Upper lobe of left lung (tissue), 6 donors: ENCODE measurements around the gene FAM72A. TPM values are rescaled to one million over a fixed set of nuclear protein-coding genes. Genes with fewer than 3 reads are reported as not detected.
A peak's percentile ranks its signal among the peaks of the same experiment; 100 is the strongest.
"Not testable (repeated sequence)": the region's sequence is repeated elsewhere in the genome, so short reads cannot be mapped to it uniquely, and the experiment has no call there.

Source experiments
- ATAC-seq, 2 donors: fragments of 200-7000 bp; cut with Tn5 transposase; one replicate each; pipeline ENCODE4 v1.9.1; 2022; ENCODE audit warnings: mild to moderate bottlenecking in 2 of 2, moderate library complexity in 2 of 2; ENCODE audit not compliant: low FRiP score in 2 of 2
- DNase-seq, 2 donors: peaks; one replicate each; pipeline ENCODE4 v3.0.0-alpha.2; 2019 to 2020
- H3K27ac ChIP-seq, 4 donors: fragments of 200-600 bp; sonication (generic); one replicate each; pipeline ENCODE4 v1.5.1; 2016 to 2019
- H3K27me3 ChIP-seq, 4 donors: fragments of 200-600 bp; sonication (generic); one replicate each; pipeline ENCODE4 v1.5.1; 2017 to 2019
- H3K36me3 ChIP-seq, 4 donors: fragments of 200-600 bp; sonication (generic); one replicate each; pipeline ENCODE4 v1.5.1; 2016 to 2019
- H3K4me1 ChIP-seq, 4 donors: fragments of 200-600 bp; sonication (generic); one replicate each; pipeline ENCODE4 v1.5.1; 2018 to 2019
- H3K4me3 ChIP-seq, 4 donors: fragments of 200-600 bp; sonication (generic); one replicate each; pipeline ENCODE4 v1.5.1; 2017 to 2019; ENCODE audit warnings: mild to moderate bottlenecking in 2 of 4, moderate library complexity in 1 of 4
- H3K9me3 ChIP-seq, 4 donors: fragments of 200-600 bp; sonication (generic); one replicate each; pipeline ENCODE4 v1.5.1; 2018 to 2019
- POLR2AphosphoS5 ChIP-seq, 2 donors: sonication (generic); formaldehyde crosslinking; IDR thresholded peaks; one replicate each; pipeline ENCODE4 v1.5.1; 2017; ENCODE audit warnings: antibody characterized with exemption in 2 of 2
- WGBS, 2 donors: methylation state at CpG; one replicate each; pipeline ENCODE4 v1.1.5; 2017 to 2018; 5-methylcytosine and 5-hydroxymethylcytosine counted together
- total RNA-seq, 6 donors: library from RNA; depleted of rRNA in 4 of 6; stranded (reverse); fragments of >200 nt in 4 of 6; gene quantifications; one replicate each; pipeline versions ENCODE4 v1.1.0 to v1.2.1, GENCODE V29; 2016 to 2021
- donor health status: DM: no; HTN: no; CAD: no; lungs with moderate emphysema.
- donor health status: DM: no; HTN: yes; CAD: no; lungs with severe emphysema.

Gene FAM72A
- total RNA-seq, 6 donors from 2014 or later: 0.89 to 6.6 (median 3.3) TPM; not detected in 1

- DNase-seq: peak; percentile 57 to 90
- not testable (repeated sequence) for H3K27me3 ChIP-seq, H3K4me1 ChIP-seq, H3K36me3 ChIP-seq, H3K9me3 ChIP-seq
- peak within 1 kb of the TSS; percentile 82 to 90 (median 87) for H3K27ac ChIP-seq
- peak within 1 kb of the TSS; percentile 38 to 63 (median 56) for H3K4me3 ChIP-seq
- WGBS, 2 donors: 0% methylated on average over 24 of the region's 63 CpGs; no CpG with 5 or more reads in 1 of the 2 donors
- TF ChIP-seq POLR2AphosphoS5 (IDR thresholded peaks at IDR 0.05): peak in 1 of 2 donors; percentile 26
- ATAC-seq: peak; percentile 71 to 90
These were observed 922 bp upstream of the FAM72A start, which contains the start of gene SRGAP2 for GRCh38 chr1:206203364-206204158. SRGAP2 (plus strand) TSS chr1:206203541; CDS start chr1:206205971, 2,430 bp downstream.

GRCh38 chr1:206196748-206197424, 5.8 kb downstream of the FAM72A start:
- not testable (repeated sequence) for H3K4me3 ChIP-seq, H3K27ac ChIP-seq, H3K27me3 ChIP-seq, H3K4me1 ChIP-seq, H3K9me3 ChIP-seq, DNase-seq, ATAC-seq, H3K36me3 ChIP-seq
- WGBS, 2 donors: 83 to 100% methylated on average over 2 of the region's 3 CpGs

GRCh38 chr1:206195182-206195581, 7.5 kb downstream of the FAM72A start:
- not testable (repeated sequence) for H3K4me3 ChIP-seq, H3K36me3 ChIP-seq, H3K9me3 ChIP-seq, H3K4me1 ChIP-seq, H3K27ac ChIP-seq, ATAC-seq, DNase-seq, H3K27me3 ChIP-seq
- no CpG with 5 or more reads among the region's 2 CpGs for WGBS, 2 donors

GRCh38 chr1:206186826-206187225, 15.8 kb downstream of the FAM72A start:
- not testable (repeated sequence) for H3K27me3 ChIP-seq, H3K36me3 ChIP-seq, H3K27ac ChIP-seq, H3K9me3 ChIP-seq, H3K4me3 ChIP-seq, ATAC-seq, DNase-seq, H3K4me1 ChIP-seq
- WGBS, 2 donors: 91 to 95% methylated on average over 2 to 3 of the region's 4 CpGs

GRCh38 chr1:206185778-206186177, 16.9 kb downstream of the FAM72A start:
- H3K4me1 ChIP-seq, ATAC-seq, H3K27ac ChIP-seq, H3K4me3 ChIP-seq, H3K36me3 ChIP-seq, H3K9me3 ChIP-seq, DNase-seq, H3K27me3 ChIP-seq: not testable (repeated sequence)
- no CpG with 5 or more reads among the region's 3 CpGs for WGBS, 2 donors

- WGBS, 2 donors: no CpG with 5 or more reads among the region's 2 CpGs
- not testable (repeated sequence) for H3K27me3 ChIP-seq, H3K36me3 ChIP-seq, H3K27ac ChIP-seq, H3K9me3 ChIP-seq, H3K4me1 ChIP-seq, ATAC-seq, H3K4me3 ChIP-seq, DNase-seq
These were observed 18.9 kb downstream of the FAM72A start for GRCh38 chr1:206183788-206184187.

- not testable (repeated sequence) for H3K9me3 ChIP-seq, H3K27me3 ChIP-seq, H3K36me3 ChIP-seq, H3K27ac ChIP-seq, H3K4me1 ChIP-seq, H3K4me3 ChIP-seq, DNase-seq
- 74 to 78% methylated on average over 4 to 5 of the region's 6 CpGs for WGBS, 2 donors
- peak in 1 of 2 donors; percentile 85 for ATAC-seq
These were observed 20.0 kb downstream of the FAM72A start for GRCh38 chr1:206182368-206183317.

GRCh38 chr1:206179666-206180065, 23.0 kb downstream of the FAM72A start:
- not testable (repeated sequence) for H3K27ac ChIP-seq, H3K9me3 ChIP-seq, H3K4me1 ChIP-seq, H3K4me3 ChIP-seq, ATAC-seq, DNase-seq, H3K36me3 ChIP-seq, H3K27me3 ChIP-seq

GRCh38 chr1:206178061-206178989, 24.3 kb downstream of the FAM72A start:
- H3K36me3 ChIP-seq, H3K27ac ChIP-seq, H3K4me1 ChIP-seq, H3K9me3 ChIP-seq, H3K27me3 ChIP-seq, H3K4me3 ChIP-seq, DNase-seq, ATAC-seq: not testable (repeated sequence)
- WGBS, 2 donors: 78 to 87% methylated on average over 9 of the region's 9 CpGs

- H3K4me3 ChIP-seq, H3K27me3 ChIP-seq, H3K36me3 ChIP-seq, H3K4me1 ChIP-seq, DNase-seq, H3K9me3 ChIP-seq, H3K27ac ChIP-seq: not testable (repeated sequence)
- ATAC-seq: peak in 1 of 2 donors; percentile 84
- no CpG with 5 or more reads among the region's 2 CpGs for WGBS, 2 donors
These were observed 26.5 kb downstream of the FAM72A start for GRCh38 chr1:206176114-206176502.

- 38 to 47% methylated on average over 1 of the region's 4 CpGs for WGBS, 2 donors
- H3K4me1 ChIP-seq, DNase-seq, H3K27ac ChIP-seq, H3K27me3 ChIP-seq, H3K36me3 ChIP-seq, H3K4me3 ChIP-seq, H3K9me3 ChIP-seq: not testable (repeated sequence)
- peak in 1 of 2 donors; percentile 74 for ATAC-seq
These were observed 27.1 kb downstream of the FAM72A start for GRCh38 chr1:206175459-206176113.
